Measurements from ENCODE around the gene SLC26A3. TPM values are rescaled to one million over a fixed set of nuclear protein-coding genes. Genes with fewer than 3 reads are reported as not detected.

Gene SLC26A3
- total RNA-seq, 1 experiment from 2014 or later = not detected

DNA sequence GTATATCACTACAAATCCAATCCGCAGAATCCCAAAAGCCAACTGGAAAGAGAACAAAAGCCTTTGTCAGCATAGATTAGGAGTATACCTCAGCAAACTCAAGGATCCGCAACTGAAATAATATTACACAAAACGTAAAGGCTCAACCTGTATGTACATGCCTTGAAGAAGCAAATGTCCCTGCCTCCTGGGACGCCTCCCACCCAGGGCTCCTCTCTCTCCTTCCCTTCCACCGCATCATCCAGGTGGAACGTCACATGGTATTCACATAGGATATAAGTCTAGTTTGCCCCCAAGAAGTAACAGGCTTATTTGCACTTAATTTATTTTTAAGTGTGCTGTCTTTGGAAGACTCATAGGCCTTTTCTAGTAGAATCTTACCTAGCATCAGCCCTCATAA, 13.4 kb downstream of the SLC26A3 start:
- no peak for DNase-seq
- Histone ChIP-seq H3K27me3 (ENCODE audit: control insufficient read depth, insufficient read depth, low read length) (no peaks in the 10 kb centered on the region), H3K36me3 (replicated peaks; ENCODE audit: control insufficient read depth, insufficient read depth, low read length) (no peaks in the 10 kb centered on the region), H3K4me3 (ENCODE audit: insufficient read depth, low read depth, low read length) (no peak overlapping the region)

DNA sequence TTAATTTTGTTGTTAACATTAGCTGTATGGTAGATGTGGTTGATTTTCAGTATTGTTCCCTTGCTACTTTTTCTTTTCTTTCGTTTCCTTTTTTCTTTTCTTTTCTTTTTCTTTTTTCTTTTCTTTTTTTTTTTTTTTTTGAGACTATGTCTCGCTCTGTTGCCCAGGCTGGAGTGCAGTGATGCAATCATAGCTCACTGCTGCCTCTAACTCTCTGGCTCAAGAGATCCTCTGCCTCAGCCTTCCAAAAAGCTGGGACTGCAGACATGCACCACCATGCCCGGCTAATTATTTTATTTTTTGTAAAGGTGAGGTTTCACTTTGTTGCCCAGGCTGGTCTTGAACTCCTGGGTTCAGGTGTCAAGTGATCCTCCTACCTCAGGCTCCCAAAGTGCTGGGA, 14.4 kb downstream of the SLC26A3 start:
- no peaks in the 10 kb centered on the region for H3K27me3 ChIP-seq (ENCODE audit: control insufficient read depth, insufficient read depth, low read length)
- no peak overlapping the region for H3K4me3 ChIP-seq (ENCODE audit: insufficient read depth, low read depth, low read length)
- H3K36me3 ChIP-seq (replicated peaks; ENCODE audit: control insufficient read depth, insufficient read depth, low read length) = no peaks in the 10 kb centered on the region
- no peak for DNase-seq

DNA sequence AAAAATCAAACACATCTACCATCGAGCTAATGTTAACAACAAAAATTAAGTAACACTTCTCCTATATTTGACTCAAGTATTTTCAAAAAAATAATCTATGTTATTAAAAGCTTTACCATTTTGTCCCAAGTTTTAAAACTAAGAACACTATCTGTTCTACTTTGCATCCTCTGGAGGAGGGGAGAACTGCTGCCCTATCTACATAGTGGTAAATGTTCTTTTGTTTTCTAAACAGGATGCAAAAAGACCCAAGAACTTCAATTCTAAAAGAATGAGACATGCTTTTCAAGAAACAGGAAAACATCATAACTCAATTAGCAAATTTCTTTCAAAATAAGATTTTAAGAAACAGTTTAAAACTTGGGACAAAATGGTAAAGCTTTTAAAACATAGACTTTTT, 14.8 kb downstream of the SLC26A3 start:
- Histone ChIP-seq H3K4me3 (ENCODE audit: insufficient read depth, low read depth, low read length) (no peak overlapping the region), H3K27me3 (ENCODE audit: control insufficient read depth, insufficient read depth, low read length) (no peaks in the 10 kb centered on the region), H3K36me3 (replicated peaks; ENCODE audit: control insufficient read depth, insufficient read depth, low read length) (no peaks in the 10 kb centered on the region)
- no peak for DNase-seq

DNA sequence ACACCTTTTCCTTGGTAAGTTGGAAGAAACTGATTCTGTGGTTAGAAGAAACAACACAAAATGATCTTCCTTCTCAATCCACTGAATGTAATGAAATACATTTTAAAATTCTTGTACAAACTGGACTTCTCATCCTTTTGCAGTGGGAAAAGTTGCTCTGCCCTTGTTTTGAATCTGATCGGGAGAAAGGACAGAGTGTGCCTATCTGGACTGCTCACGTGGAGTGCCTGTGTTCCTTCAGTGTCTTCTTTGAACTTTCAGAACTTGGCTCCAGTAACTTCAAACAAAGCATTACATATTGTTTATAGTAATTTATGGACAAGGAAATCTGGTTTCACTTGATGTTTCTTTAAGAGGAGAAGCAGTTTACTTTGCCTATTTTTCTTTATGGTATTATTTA, 17.1 kb downstream of the SLC26A3 start:
- Histone ChIP-seq H3K36me3 (replicated peaks; ENCODE audit: control insufficient read depth, insufficient read depth, low read length) (no peaks in the 10 kb centered on the region), H3K4me3 (ENCODE audit: insufficient read depth, low read depth, low read length) (no peak overlapping the region), H3K27me3 (ENCODE audit: control insufficient read depth, insufficient read depth, low read length) (no peaks in the 10 kb centered on the region)
- DNase-seq = no peak

DNA sequence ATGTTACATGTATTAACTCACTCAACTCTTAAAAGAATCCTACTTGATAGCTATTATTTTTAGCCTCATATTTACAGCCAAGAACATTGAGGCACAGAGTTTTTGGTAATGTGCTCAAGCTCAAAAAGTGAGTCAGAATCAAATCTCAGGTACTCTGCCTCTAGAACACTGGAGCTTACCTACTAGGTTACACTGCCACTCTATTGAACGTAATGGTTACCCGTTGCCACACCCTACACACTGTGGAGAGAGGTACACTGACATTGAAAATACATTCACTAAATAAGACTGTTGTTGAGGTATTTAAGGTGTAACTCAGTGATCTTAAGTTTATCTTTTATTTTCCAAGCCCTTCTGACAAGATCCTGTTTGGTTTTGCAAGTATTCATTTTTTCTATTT, 17.9 kb downstream of the SLC26A3 start:
- DNase-seq = no peak
- Histone ChIP-seq H3K4me3 (ENCODE audit: insufficient read depth, low read depth, low read length) (no peak overlapping the region), H3K36me3 (replicated peaks; ENCODE audit: control insufficient read depth, insufficient read depth, low read length) (no peaks in the 10 kb centered on the region), H3K27me3 (ENCODE audit: control insufficient read depth, insufficient read depth, low read length) (no peaks in the 10 kb centered on the region)

DNA sequence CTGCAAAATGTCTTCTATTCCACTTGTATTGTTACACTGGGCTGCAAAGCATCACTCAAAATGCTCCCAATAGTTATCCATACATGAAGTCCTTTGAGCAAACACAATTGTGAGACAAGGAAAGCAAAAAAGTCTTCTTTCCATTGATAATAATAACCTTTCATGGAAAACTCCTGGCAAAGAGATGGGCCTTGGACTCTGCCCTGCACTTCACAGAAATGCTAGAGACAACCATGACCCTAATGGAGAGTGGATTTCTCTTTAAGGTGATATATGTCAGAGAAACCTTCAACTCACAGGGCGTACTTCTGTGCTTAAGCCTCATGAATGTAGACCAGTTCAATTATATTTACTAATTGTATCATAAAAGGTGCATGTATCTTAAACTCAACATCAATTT, 19.4 kb downstream of the SLC26A3 start:
- no peak for DNase-seq
- H3K27me3 ChIP-seq (ENCODE audit: control insufficient read depth, insufficient read depth, low read length) = no peaks in the 10 kb centered on the region

DNA sequence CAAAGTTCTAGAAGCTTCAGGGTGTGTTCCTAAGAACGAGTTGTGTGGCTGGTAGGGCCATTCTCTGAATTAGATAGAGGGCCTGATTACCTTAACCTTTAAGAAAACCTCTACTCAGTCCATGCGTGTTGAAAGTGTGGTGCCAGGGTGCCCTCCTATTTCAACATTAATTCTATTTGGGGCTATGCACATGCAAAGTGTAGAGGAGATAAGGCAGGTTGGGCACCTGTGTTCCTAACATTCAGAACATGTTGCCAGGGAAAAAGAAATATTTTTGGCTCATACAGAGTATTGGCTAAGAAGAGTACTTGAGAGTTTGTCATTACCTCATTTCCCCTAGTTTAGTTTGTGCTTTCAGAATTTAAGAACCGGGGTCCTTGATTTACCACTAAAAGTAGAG, 20.6 kb downstream of the SLC26A3 start:
- DNase-seq = no peak
- Histone ChIP-seq H3K36me3 (replicated peaks; ENCODE audit: control insufficient read depth, insufficient read depth, low read length) (no peaks in the 10 kb centered on the region), H3K27me3 (ENCODE audit: control insufficient read depth, insufficient read depth, low read length) (no peaks in the 10 kb centered on the region), H3K4me3 (ENCODE audit: insufficient read depth, low read depth, low read length) (no peak overlapping the region)

More for the DNA sequence above, 19.4 kb downstream of the SLC26A3 start:
- no peak overlapping the region for H3K4me3 ChIP-seq (ENCODE audit: insufficient read depth, low read depth, low read length)
- H3K36me3 ChIP-seq (replicated peaks; ENCODE audit: control insufficient read depth, insufficient read depth, low read length) = no peaks in the 10 kb centered on the region

DNA sequence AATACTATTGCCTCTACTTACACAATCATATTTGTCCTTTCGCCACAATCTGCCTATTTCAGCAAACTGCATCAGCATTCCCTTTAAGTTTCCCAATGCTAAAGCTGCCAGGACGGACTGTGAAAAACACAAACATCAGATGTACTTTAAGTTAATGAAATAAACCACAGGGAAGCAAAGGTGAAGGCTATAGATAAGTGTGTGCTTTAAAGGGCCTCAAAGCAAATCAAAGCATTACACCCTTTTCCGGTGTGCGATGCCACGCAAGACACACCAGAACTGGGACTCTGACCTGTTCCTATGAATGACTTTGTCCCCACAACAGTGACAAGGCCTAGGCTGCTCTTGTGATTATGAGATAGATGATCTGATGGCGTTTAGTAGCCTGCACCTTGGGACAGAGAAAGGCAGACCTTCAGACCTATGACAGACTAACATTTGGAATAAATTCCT, 23.4 kb downstream of the SLC26A3 start:
- no peak for DNase-seq
- no peaks in the 10 kb centered on the region for H3K27me3 ChIP-seq (ENCODE audit: control insufficient read depth, insufficient read depth, low read length)
- no peaks in the 10 kb centered on the region for H3K36me3 ChIP-seq (replicated peaks; ENCODE audit: control insufficient read depth, insufficient read depth, low read length)
- no peak overlapping the region for H3K4me3 ChIP-seq (ENCODE audit: insufficient read depth, low read depth, low read length)

DNA sequence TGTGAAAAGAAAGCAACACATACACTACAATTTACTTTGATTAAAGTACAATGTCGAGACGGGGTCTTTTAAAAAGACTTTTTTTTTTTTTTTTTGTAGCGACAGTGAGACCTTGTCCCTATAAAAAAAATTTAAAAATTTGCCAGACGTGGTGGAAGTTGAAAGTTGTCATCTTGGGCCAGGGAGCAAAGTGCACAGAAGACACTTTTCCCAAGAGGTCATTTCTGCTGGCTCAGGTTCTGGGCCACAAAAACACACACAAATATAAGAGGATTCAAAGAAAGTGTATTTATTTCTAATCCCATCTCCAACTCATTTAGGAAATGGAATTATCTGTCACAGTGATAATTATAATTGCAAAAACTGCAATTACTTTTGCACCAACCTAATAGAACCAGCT, 24.7 kb downstream of the SLC26A3 start:
- no peak for DNase-seq
- no peak overlapping the region for H3K4me3 ChIP-seq (ENCODE audit: insufficient read depth, low read depth, low read length)
- no peaks in the 10 kb centered on the region for H3K36me3 ChIP-seq (replicated peaks; ENCODE audit: control insufficient read depth, insufficient read depth, low read length)
- no peaks in the 10 kb centered on the region for H3K27me3 ChIP-seq (ENCODE audit: control insufficient read depth, insufficient read depth, low read length)

DNA sequence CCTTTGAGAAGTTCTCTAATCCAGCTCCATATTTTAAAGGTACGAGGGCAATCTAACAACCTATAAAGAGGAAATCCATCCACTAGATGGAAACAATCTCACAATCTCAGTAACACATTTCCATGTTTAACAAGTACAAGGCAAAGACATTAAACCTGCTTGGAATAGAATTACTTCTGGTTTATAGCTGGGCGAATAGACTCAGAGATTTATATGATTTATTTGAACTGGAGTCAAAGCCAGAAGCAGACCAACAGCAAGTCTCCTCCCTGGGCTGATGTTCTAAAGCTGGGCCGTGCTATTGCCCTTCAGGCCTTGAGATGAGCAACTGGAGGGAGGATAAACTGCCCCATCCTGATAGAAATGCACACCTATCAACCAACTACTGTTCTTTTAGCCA, 25.3 kb downstream of the SLC26A3 start:
- no peak for DNase-seq
- Histone ChIP-seq H3K4me3 (ENCODE audit: insufficient read depth, low read depth, low read length) (no peak overlapping the region), H3K36me3 (replicated peaks; ENCODE audit: control insufficient read depth, insufficient read depth, low read length) (no peaks in the 10 kb centered on the region), H3K27me3 (ENCODE audit: control insufficient read depth, insufficient read depth, low read length) (no peaks in the 10 kb centered on the region)

DNA sequence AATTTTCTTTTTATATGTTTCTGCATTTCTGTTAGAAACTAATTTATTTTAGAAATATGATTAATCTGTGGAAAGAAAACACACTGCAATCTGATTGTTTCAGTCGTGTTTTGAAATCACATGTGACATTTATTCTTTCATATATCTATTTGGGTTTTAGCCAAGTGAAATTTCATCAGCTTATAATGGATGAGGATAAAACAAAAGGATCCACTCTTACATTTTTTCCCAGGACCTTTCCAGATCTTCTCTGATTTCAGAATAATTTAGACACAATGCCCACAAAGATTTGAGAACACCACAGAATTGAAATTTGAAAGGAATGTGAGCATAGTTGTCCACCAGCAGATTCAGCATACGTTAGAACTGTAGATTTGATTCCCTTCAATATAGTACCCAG, 30.0 kb downstream of the SLC26A3 start:
- Histone ChIP-seq H3K4me3 (ENCODE audit: insufficient read depth, low read depth, low read length) (no peak overlapping the region), H3K27me3 (ENCODE audit: control insufficient read depth, insufficient read depth, low read length) (no peaks in the 10 kb centered on the region), H3K36me3 (replicated peaks; ENCODE audit: control insufficient read depth, insufficient read depth, low read length) (no peaks in the 10 kb centered on the region)
- DNase-seq = no peak

DNA sequence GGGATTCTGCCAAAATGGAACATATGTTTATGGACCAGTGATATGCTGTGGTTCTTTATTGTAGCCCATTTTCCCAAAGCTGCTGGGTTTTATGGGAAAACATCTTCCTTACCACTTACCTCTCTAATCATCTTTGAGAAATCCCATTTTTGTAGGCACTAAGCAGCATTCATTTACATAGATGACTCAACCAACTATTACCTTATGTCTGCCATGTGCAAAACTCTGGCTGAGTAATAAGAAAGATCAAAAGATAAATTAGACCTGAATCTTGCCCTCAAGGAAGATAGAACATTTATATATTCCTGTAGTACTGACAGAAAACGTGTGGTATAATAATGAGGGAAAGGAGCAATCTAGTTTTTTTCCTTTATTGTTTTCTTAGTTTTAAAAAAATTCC, 34.8 kb downstream of the SLC26A3 start:
- no peak for DNase-seq
- Histone ChIP-seq H3K27me3 (ENCODE audit: control insufficient read depth, insufficient read depth, low read length) (no peaks in the 10 kb centered on the region), H3K36me3 (replicated peaks; ENCODE audit: control insufficient read depth, insufficient read depth, low read length) (no peaks in the 10 kb centered on the region), H3K4me3 (ENCODE audit: insufficient read depth, low read depth, low read length) (no peak overlapping the region)

DNA sequence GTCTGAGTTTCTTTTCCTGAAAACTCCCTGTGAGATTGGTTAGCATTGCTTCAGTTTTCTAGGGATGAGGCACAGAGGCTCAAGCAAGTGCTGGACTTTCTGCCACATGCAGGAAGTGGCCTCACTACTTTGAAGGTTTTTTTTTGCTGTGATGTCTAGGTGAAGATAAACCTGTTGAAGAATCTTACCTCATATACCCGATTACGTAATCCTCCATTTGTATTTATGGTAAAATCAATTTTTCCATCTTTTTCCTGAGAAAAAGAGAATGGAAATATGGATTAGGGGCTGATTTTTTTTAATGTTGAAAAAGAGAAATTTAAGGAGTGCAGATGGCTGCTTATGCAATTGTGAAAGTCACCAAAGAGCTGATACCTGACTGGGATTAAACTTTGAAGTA, 35.6 kb downstream of the SLC26A3 start:
- Histone ChIP-seq H3K27me3 (ENCODE audit: control insufficient read depth, insufficient read depth, low read length) (no peaks in the 10 kb centered on the region), H3K4me3 (ENCODE audit: insufficient read depth, low read depth, low read length) (no peak overlapping the region), H3K36me3 (replicated peaks; ENCODE audit: control insufficient read depth, insufficient read depth, low read length) (no peaks in the 10 kb centered on the region)
- DNase-seq = no peak

DNA sequence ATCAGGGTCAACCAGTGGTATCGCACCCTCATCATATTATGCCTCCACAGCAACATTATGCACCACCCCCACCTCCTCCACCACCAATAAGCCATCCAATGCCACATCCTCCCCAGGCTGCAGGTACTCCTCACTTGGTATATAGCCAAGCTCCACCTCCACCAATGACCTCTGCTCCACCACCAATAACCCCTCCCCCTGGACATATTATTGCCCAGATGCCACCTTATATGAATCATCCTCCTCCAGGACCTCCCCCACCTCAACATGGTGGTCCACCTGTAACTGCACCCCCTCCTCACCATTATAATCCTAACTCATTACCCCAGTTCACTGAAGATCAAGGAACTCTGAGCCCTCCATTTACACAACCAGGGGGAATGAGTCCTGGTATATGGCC, 44.4 kb downstream of the SLC26A3 start:
- H3K4me3 ChIP-seq (ENCODE audit: insufficient read depth, low read depth, low read length) = no peak overlapping the region
- DNase-seq = no peak
- peaks cover 14% of the 10 kb centered on the region for H3K36me3 ChIP-seq (replicated peaks; ENCODE audit: control insufficient read depth, insufficient read depth, low read length)
- H3K27me3 ChIP-seq (ENCODE audit: control insufficient read depth, insufficient read depth, low read length) = no peaks in the 10 kb centered on the region

DNA sequence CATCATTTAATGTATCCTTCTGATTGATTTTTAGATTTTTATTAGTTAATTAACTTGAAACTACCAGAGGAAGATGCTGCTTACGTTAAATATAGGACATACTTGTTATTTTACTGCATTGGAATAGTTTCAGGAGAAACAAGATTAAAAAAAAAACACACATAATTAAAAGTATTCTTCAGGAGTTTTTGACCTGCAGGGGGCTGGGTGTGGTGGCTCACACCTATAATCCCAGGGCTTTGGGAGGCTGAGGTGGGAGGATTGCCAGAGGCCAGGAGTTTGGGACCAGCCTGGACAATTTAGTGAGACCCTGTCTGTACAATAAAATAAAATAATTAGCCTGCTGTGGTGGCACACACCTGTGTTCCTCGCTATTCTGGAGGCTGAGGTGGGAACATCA, 48.4 kb downstream of the SLC26A3 start:
- Histone ChIP-seq H3K36me3 (replicated peaks; ENCODE audit: control insufficient read depth, insufficient read depth, low read length) (peaks cover 21% of the 10 kb centered on the region), H3K27me3 (ENCODE audit: control insufficient read depth, insufficient read depth, low read length) (no peaks in the 10 kb centered on the region), H3K4me3 (ENCODE audit: insufficient read depth, low read depth, low read length) (no peak overlapping the region)
- DNase-seq = no peak

DNA sequence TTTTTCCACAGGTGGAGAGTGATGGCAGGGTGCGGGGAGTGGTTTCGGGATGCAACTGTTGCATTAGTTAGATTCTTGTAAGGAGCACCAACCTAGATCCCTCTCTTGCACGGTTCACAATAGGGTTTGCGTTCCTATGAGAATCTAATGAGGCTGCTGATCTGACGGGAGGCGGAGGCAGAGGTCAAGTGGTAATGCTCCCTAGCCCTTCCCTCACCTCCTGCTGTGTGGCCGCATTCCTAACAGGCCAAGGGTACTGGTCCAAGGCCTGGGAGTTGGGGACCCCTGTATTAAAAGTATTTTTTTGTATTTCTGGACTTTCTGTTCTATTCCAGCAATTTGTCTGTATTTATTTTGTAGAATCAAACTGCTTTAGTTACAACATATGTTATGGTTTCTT, 51.9 kb downstream of the SLC26A3 start:
- no peak for DNase-seq
- Histone ChIP-seq H3K4me3 (ENCODE audit: insufficient read depth, low read depth, low read length) (no peak overlapping the region), H3K36me3 (replicated peaks; ENCODE audit: control insufficient read depth, insufficient read depth, low read length) (peaks cover 9% of the 10 kb centered on the region), H3K27me3 (ENCODE audit: control insufficient read depth, insufficient read depth, low read length) (no peaks in the 10 kb centered on the region)

All from H7 (cell line).